G401.6 (cell line): ENCODE data around the gene PTPRM.

Source experiments
- FAIRE-seq: peaks from 2 replicates; lab custom pipeline; 2012; peaks lifted over from hg19 to GRCh38; lab: Jason Lieb, UNC

The PTPRM gene

GRCh38 chr18:7859122-7859521, 292.0 kb downstream of the PTPRM start:
- no peak for FAIRE-seq

GRCh38 chr18:7870266-7870665, 303.1 kb downstream of the PTPRM start:
- FAIRE-seq: no peak

- no peak for FAIRE-seq
These were observed 303.7 kb downstream of the PTPRM start for GRCh38 chr18:7870855-7871254.

GRCh38 chr18:7871560-7872456, 304.7 kb downstream of the PTPRM start:
- FAIRE-seq: no peak

- FAIRE-seq: no peak
These were observed 305.5 kb downstream of the PTPRM start for GRCh38 chr18:7872569-7872968.

GRCh38 chr18:7873316-7873715, 306.2 kb downstream of the PTPRM start:
- no peak for FAIRE-seq

GRCh38 chr18:7876354-7877104, 309.4 kb downstream of the PTPRM start:
- no peak for FAIRE-seq

GRCh38 chr18:7877609-7878008, 310.5 kb downstream of the PTPRM start:
- no peak for FAIRE-seq

- no peak for FAIRE-seq
These were observed 311.4 kb downstream of the PTPRM start for GRCh38 chr18:7878265-7879211.

- FAIRE-seq: no peak
These were observed 312.6 kb downstream of the PTPRM start for GRCh38 chr18:7879717-7880116.

- no peak for FAIRE-seq
These were observed 318.7 kb downstream of the PTPRM start for GRCh38 chr18:7885865-7886264.

- no peak for FAIRE-seq
These were observed 319.3 kb downstream of the PTPRM start for GRCh38 chr18:7886436-7886835.

- no peak for FAIRE-seq
These were observed 322.4 kb downstream of the PTPRM start for GRCh38 chr18:7889515-7889914.

GRCh38 chr18:7890075-7890474, 323.0 kb downstream of the PTPRM start:
- no peak for FAIRE-seq

GRCh38 chr18:7892556-7892955, 325.4 kb downstream of the PTPRM start:
- no peak for FAIRE-seq

GRCh38 chr18:7894592-7894991, 327.5 kb downstream of the PTPRM start:
- no peak for FAIRE-seq

- no peak for FAIRE-seq
These were observed 328.2 kb downstream of the PTPRM start for GRCh38 chr18:7895346-7895745.

GRCh38 chr18:7896161-7896560, 329.0 kb downstream of the PTPRM start:
- FAIRE-seq: no peak

GRCh38 chr18:7896805-7897518, 329.8 kb downstream of the PTPRM start:
- FAIRE-seq: no peak

- FAIRE-seq: no peak
These were observed 331.1 kb downstream of the PTPRM start for GRCh38 chr18:7898181-7898580.

- FAIRE-seq: no peak
These were observed 332.0 kb downstream of the PTPRM start for GRCh38 chr18:7899078-7899477.

- no peak for FAIRE-seq
These were observed 333.0 kb downstream of the PTPRM start for GRCh38 chr18:7900091-7900490.
